Retina (tissue), 1 donor: ENCODE results near the gene MAP3K14.
"Not testable (repeated sequence)": the region's sequence is repeated elsewhere in the genome, so short reads cannot be mapped to it uniquely, and the experiment has no call there.

Experiments used
- DNase-seq: peaks from one replicate; pipeline ENCODE4 v3.0.0-alpha.2; 2016

Gene MAP3K14

GRCh38 chr17:45314741-45315647, 1.8 kb downstream of the MAP3K14 start:
- DNase-seq: no peak

- DNase-seq: no peak
Measured at GRCh38 chr17:45313996-45314740, 2.7 kb downstream of the MAP3K14 start.

- no peak for DNase-seq
Measured at GRCh38 chr17:45313421-45313771, 3.4 kb downstream of the MAP3K14 start.

GRCh38 chr17:45312477-45313420, 4.1 kb downstream of the MAP3K14 start:
- DNase-seq: no peak

- DNase-seq: no peak
Measured at GRCh38 chr17:45311760-45312476, 4.9 kb downstream of the MAP3K14 start.

- DNase-seq: no peak
Measured at GRCh38 chr17:45311401-45311759, 5.4 kb downstream of the MAP3K14 start.

GRCh38 chr17:45310380-45311324, 6.2 kb downstream of the MAP3K14 start:
- DNase-seq: no peak

- DNase-seq: no peak
Measured at GRCh38 chr17:45309400-45309799, 7.4 kb downstream of the MAP3K14 start.

- no peak for DNase-seq
Measured at GRCh38 chr17:45308840-45309239, 8.0 kb downstream of the MAP3K14 start.

GRCh38 chr17:45308016-45308365, 8.8 kb downstream of the MAP3K14 start:
- no peak for DNase-seq

GRCh38 chr17:45307290-45308015, 9.4 kb downstream of the MAP3K14 start:
- DNase-seq: no peak

GRCh38 chr17:45306623-45307022, 10.2 kb downstream of the MAP3K14 start:
- no peak for DNase-seq

- no peak for DNase-seq
Measured at GRCh38 chr17:45306094-45306493, 10.7 kb downstream of the MAP3K14 start.

- no peak for DNase-seq
Measured at GRCh38 chr17:45305530-45306087, 11.2 kb downstream of the MAP3K14 start.

- DNase-seq: no peak
Measured at GRCh38 chr17:45302649-45303173, 14.1 kb downstream of the MAP3K14 start.

- not testable (repeated sequence) for DNase-seq
Measured at GRCh38 chr17:45302220-45302619, 14.6 kb downstream of the MAP3K14 start.

- no peak for DNase-seq
Measured at GRCh38 chr17:45301674-45302073, 15.1 kb downstream of the MAP3K14 start.

GRCh38 chr17:45300060-45300751, 16.6 kb downstream of the MAP3K14 start:
- DNase-seq: no peak

GRCh38 chr17:45299361-45299760, 17.5 kb downstream of the MAP3K14 start:
- DNase-seq: peak; percentile 64
